NOMO-1 treated with dmso at 0.1 percent for 144 hours (cell line): Measurements from ENCODE around the gene KAZALD1.

Experiments used
- DNase-seq: peaks from one replicate; lab custom pipeline; 2025; ENCODE audit not compliant: unreplicated experiment; lab: John Stamatoyannopoulos, UW

Gene KAZALD1

DNA sequence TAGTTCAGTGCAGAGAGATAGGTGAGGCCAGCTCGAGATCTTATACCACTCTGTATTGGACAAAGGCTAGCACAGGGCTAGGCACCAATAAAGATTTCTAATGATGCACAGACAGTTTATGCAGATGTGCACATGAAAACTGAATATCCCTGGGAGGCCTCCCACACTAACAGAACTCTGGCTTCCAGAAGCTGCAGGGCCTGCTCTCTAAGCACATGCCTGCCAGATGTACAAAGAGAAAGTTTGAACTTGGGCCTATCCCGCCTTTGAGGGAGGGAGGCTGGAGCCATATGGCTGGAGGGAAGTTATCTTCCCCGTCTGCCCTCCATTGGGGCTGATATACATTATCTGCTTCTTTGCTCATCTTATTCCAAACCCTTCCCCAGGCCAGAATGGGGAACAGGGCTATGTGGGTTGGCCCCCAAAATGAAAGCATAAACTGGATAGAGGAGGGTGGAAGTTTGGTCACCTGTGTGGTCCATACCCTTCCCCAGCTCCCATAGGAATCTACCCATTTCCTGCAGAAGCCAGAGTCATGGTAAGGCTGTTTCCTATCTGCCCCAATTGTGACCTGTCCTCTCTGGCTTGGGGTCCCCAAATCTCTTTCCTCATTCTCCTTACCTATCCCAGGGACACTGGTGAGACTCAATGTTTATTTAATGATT lies 3.8 kb downstream of the KAZALD1 start:
- no peak for DNase-seq

DNA sequence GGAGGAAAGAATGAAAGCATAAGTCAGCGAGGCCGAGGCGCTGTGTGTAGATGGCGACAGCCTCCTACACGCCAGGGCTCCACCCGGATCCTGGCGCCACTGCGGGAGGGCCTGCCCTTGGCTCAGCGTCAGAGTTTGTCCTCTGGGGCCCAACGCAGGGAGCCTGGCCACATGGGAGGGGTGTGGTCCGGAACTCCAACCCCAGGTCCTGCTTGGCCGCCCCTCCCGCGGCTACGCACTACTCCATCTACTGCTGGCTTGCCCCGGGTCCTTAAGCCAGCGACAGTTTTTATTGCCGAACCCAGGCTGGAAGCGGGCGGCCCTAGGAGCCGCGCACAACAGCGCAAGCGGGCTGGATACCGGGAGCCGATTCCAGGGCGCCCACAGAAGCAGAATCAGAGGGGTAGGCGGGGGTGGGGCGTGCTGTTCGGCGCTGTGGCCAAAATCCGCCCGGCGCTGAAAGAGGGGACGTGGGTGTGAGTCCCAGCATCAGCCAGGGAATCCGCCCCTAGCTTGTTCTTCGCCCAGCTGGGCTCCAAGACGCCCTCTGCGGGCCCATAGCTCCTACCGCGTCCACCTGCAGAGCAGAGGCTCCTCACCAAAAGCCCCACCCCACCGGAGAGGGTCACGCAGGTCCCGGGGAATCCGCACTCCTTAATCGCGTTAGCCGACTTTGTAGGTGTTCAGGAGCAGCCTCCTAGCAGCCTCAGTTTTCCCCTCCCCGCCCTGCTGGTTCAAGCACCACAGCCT lies 4.5 kb downstream of the KAZALD1 start:
- DNase-seq, result peak; percentile 72

DNA sequence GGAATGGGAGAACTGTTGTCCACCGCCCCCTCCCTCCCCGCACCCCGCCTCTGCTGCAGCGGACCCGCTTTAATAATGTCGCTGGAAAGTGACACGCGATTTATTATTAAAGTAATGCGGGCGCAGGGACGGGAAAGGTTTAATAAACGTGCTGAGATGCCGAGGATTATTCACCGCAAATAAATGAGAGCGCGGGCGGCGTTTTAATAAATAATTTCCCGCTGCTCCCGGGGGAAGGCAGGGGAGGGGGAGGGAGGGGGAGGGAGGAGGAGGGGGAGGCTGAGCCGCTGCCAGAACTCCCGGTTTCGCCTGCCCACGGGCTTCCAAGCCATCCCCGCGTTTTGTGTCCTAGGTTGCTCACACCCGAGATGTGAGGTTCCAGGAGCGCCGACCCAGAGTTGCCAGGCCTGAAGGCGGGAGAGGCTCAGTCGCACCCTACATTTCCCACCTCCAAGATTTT lies 5.1 kb downstream of the KAZALD1 start:
- no peak for DNase-seq

DNA sequence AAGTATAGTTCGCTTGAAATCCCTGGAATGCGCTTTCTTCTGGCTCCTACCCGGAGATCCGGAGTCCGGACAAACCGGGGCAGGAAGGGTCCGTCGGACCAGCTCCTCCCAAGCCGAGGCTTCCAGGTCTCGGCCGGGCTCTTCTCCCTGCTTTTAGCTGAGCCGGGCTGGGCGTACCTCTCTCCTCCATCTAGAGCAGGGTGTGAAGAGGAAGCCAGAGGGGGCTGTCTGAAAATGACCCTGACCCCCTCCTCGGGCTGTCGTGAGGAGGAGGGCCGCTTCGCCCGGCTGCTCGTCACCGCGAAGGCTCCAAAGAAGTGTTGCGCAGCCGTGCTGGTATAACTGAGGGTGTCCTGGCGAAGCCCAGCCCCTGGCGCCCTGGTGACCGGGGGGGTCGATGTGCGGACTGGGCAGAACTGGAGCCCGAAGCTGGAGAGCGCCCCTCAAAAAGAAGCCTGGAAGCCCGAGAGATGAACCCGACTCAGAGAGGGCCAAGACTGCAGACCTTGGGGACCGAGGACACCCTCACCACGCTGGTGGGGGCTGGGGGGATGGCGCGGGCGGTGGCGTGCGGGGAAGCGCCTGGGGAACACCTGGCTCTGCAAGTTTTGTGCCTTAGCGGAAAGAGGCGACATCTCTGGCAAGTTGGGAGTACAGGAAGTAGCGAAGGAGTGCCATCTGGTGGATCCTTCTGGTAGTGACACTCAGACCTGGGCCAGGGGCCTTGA lies 5.7 kb downstream of the KAZALD1 start:
- peak; percentile 58 for DNase-seq

DNA sequence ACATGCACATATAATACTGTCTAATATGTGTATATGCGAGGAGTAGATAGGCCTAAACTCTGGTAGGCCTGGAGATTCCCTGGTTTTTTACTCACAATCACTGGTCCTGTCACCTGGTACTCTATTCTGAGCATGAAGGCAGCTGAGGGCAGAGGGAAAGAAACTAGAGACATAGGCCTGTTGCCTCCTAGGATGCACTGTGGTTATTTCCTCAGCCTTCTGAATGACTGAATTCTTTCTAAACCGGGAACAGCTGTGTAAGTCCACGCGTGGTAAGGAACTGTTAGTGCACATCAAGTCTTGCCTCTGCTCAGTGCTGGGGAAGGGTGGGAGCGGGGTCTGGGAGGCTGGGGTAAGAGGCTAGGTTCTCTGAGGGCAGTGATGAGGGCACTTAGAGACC lies 7.7 kb downstream of the KAZALD1 start:
- DNase-seq, result no peak

DNA sequence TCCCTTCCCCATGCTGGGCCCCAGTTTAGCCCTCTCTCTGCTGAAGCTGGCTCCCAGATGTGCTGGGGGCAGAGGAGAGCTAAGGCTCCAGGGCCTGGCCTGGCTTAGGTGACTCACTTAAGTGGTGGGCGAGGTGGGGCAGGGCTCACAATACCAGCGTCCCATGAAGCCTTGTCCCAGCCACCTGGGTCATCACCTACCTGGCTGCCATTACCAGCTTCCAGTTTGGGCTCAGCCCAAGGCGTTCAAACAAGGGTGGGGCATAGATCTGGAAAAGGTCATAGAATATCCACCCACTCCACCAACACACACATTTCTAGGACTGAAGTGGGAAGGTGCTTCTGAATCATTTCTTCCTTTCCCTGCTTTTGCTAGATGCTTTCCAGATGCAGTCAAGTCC lies 8.3 kb downstream of the KAZALD1 start:
- DNase-seq, result no peak

DNA sequence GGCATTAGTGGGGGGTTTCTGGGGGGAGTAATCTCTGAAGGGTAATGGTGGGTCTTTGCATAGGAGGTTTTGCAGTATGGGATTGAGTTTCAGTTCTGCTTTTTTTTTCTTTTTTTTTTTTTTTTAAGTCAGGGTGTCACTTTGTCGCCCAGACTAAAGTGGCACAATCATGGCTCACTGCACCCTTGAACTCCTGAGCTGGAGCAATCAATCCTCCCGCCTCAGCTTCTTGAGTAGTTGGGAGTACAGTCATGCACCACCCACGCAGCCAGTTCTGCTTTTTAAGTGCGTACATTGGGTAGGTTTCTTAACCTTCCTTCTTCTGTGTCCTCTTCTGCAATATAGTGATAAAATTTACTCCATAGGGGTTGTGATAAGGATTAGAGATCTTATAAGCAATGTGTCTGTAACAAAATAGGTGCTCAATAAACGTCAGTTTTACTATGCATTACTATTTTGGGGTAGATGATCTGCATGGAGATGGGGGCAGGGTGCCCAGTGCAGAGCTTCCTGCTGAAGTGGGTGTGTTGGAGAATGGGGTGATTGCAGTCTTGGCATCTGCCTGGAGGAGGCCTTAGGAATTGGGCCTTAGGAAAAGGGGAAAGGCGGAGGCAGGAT lies 9.6 kb downstream of the KAZALD1 start:
- DNase-seq, result peak; percentile 95

DNA sequence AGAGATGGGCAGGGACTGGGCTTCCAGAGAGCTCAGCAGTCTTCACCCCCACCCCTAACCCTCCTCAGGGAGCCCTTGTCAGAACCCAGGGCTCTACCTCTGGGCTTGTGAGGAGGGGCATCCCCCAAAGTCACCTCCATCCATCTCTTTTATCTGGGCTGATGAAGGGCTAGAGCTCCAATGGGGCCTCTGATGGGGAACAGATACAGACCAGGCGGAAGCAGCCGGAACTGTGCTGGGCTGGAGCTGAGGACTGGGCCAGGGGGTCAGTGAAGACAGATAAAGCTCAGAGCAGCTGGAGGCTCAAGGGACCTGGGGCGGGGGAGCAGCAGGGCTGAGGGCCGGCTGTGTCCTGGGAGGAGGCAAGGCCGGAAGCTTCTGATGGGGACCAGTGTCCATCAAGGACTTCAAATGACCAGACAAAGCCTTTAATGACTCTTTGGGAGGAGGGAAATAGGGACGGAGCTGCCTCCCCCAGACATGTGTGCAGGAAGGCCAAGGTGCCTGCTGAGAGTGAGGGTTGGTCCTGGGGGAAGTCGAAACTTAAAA lies 10.2 kb downstream of the KAZALD1 start:
- DNase-seq, result no peak

DNA sequence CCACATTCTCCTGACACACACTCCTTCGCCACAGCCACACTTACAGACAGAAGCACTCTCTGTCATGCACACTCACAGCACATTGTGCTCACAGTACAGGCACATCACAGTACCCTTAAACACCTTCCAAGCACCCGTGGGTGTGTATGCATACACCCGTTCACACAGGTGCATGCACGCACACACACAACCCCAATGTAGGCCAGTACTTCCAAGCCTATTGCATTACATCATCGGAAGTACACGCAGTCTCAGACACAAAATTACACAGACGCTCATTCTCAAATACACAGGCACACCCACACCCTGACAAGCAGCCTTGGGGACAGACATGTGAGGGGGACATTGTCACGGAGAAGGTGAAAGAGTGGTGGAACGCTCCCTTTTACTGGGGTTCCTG lies 11.1 kb downstream of the KAZALD1 start:
- no peak for DNase-seq

DNA sequence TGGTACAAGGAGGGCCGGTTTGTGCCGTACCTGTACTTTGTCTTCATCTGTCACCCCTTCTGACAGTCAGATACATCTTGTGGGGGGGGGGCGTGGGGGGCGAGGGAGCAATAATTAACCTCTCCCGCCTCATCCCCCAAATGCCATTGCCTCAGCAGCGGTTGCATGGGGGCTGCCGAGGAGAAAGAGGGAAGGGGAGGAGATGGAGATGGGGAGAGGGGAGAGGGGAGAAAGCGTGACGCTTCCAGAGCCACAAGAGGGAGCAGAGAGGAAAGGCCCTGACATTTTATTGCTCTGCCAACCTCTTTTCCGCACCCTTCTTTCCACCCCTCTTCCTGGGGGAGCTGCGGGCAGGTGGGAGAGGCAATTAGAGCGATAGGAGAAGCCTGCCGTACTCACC lies 11.8 kb downstream of the KAZALD1 start:
- no peak for DNase-seq

DNA sequence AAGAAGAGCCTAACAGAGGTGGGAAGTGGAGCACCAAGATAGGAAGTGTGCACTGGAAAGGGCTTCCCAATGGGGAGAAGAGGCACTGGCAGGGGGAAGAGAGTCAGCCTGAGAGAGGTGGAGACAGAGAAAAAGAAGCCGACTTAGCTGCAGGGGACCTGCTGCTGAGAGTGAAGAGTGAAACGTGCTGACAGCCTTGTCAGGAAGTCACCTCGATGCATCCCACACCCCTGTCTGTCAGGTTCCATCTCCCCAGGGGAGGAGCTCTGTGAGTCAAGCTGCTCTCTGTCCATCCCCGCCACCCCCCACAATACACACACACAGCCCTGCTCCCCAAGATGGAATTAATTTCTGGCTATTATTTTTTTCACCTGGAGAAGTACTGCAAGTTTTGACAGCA lies 14.0 kb downstream of the KAZALD1 start:
- DNase-seq, result no peak

DNA sequence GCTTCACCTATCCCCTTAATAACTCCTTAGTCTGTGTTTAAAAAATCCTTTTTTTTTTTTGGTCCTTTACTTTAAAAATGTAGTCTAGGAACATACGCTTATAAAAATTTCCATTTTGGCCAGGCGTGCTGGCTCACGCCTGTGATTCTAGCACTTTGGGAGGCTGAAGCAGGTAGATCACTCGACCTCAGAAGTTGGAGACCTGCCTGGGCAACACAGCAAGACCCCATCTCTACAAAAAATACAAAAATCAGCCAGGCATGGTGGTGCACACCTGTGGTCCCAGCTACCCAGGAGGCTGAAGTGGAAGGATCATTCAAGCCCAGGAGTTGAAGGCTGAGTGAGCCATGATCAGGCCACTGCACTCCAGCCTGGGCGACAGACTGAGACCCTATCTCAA lies 14.8 kb downstream of the KAZALD1 start:
- DNase-seq, result no peak

DNA sequence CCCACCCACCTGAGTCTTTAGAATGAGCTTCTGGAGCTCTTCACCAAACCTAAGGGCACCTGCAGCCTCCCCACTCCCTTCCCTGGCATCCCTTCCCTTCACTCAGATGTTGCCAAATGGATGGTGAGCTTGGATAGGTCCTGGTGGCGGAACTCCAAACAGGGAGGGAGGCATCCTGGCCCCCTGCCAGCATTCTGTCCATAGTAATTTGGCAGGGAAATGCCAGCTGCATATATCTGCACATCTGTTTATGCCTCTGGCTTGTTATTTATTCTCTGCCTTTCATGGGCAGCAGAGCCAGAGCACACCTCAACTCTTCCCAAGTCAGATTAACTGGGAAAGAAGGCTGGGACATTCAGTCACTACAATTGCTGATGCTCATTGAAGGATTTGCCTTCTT lies 18.1 kb downstream of the KAZALD1 start:
- no peak for DNase-seq

DNA sequence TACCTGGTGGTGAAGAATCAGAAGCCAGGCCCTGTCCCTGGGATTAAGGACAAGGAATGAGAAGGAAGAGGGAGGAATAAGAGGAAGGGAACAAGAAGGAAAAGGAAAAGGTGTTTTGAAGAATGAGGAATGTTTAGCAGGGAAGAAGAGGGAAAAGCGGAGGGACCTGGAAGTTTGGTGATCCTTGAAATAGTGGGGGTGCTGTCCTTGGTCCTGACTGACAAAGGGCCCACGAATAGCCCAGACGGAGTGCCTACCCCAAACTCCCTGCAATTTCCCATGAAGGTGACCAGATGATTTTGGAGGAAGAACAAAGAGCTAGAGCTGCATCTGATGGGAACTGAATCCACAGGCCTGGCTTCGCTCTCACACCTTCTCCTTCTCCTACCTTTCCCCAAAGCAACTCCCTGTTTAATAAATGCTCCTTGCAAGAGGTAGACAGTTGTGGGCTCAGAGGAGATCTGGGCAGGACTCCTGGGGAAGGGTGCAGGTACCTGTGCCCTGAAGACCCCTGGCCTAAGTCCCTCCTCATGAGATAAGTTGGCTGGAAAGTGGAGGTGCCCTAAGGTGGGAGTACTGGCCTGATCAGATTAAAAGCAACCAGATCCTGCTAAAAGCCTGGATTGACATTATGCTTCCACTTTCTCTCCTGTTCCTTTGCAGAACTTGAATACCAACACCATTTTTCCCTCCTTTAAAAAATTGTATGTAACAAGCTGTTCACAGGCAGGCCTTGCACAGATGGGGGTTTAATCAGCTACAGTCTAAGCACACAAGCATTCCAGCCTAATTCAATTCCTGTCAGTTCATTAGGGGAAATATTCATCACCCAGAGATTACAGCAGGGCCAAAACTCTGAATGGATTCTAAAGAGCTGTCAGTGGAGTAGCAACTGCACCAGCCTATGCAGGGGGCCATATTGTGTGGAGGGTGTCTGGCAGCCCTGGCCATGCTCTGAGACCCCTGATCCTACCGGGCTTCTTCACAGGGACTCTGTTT lies 19.4 kb downstream of the KAZALD1 start:
- no peak for DNase-seq

DNA sequence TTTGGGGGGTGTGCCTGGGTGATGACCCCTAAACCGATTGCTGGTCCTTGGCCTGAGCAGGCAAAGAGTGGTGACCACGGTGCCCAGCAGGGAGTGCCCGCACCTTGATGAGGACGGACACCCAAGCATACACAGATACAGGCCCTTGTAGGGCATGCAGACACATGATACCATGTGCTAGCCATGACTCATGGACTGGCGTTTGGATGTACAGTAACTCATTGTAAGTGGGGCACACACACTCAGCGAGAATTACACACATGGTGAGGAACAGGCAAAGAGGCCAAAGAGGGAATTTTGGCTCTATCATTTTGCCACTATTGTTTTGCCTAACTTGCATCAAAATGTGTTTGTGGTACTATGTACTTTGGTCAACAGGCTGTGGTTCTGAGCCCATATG lies 24.1 kb downstream of the KAZALD1 start:
- no peak for DNase-seq

DNA sequence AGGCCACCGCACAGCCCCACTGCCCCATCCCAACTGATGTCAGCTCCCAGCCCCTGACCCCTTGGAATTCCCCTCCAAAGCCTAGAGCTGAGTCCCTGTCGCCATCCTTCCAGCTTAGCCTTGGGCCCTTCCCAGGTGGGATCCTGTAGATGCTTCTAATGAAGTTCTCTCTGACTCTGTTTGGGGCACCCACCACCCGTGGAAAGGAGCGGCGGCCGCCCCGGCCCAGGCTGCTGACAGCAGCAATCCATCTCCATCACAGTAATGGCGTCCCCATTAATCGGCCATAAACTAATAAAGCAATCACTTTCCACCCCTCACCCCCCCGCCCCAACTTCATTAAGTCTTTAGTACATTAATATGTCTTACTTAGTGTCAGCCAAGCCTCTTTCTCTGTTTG lies 25.6 kb downstream of the KAZALD1 start:
- no peak for DNase-seq

DNA sequence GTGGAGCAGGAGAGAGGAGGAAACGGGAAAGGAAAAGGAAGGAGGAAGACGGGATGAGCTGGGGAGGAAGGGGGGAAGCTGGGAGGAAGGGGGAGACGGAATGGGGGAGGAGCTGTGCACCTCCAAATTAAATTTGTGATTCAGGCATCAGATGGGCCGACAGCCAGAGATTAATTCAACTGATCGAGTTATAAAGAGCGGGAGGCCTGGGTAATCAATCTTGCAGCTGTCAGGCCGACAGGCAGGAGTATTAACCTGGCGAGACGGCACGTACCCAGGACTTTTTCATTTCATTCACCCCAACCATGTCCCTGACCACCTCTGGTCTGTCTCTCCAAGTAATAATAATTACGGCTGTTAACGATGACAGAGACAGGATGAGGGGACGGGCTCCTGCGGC lies 26.2 kb downstream of the KAZALD1 start:
- DNase-seq, result no peak

DNA sequence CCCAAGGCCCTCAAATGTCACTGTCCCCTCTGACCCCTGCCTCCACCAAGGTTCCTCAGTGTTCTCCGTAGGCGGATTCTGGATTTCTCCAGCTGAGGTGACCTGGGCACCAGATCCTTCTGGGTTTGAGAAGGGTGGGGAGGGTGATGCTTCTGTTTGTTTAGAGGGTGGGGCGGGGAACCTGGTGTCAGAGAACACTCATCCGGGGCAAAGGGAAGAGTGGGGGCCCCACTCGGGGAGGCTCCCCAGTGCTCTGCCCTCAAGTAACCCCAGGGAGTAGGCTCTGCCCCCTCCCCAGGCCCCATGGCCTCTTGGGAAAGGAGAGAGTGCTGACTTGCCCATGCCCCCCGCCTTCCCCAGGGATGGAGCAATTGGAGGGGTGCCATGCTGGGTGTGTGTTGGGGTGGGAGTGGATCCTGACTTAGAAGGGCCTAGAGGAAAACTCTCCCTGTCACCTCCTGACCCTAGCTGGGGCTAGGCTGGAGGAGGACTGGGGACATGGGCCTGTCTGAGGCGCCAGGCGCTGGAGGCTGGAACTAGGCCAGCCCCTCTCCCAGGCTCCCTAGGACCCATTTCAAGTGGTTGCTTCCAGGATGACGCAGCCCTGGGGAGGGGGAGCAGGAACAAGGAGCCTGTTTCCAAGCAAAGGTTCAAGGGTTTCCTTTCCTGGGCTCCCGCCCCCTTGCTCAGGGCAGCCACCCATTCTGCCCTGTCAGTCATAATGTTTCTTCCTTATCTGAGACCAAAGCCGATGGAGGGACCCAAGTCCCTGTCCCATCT lies 27.9 kb downstream of the KAZALD1 start:
- DNase-seq, result no peak

DNA sequence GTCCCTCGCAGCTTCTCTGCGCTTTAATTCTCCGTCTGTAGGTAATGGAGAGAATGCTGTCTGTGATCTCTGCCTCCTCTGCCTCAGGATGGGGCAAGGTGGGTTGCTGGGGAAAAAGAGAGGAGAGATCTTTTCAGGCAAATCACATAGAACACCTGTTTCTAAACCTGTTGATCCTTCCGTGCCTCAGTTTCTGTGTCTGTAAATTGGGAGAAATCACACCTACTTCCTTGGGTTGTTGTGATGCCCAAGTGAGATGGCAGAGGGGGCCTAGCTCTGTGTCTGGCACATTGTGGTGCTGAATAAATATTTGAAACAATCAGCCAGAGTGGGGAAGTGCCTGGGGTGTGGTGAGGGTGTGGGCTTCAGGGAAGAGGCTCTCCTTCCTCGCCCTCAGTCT lies 28.8 kb downstream of the KAZALD1 start:
- no peak for DNase-seq
